ENCODE results near the gene RAVER2.
"Not testable (repeated sequence)": the region's sequence is repeated elsewhere in the genome, so short reads cannot be mapped to it uniquely, and the experiment has no call there.

RAVER2 gene

GRCh38 chr1:64748222-64748621, 3.3 kb downstream of the RAVER2 start:
- no peak for DNase-seq

- no peak for DNase-seq
Observed at GRCh38 chr1:64748706-64749105, 3.8 kb downstream of the RAVER2 start.

GRCh38 chr1:64750092-64750491, 5.2 kb downstream of the RAVER2 start:
- DNase-seq, result no peak

- DNase-seq, result no peak
Observed at GRCh38 chr1:64750875-64751274, 6.0 kb downstream of the RAVER2 start.

- no peak for DNase-seq
Observed at GRCh38 chr1:64754173-64754572, 9.3 kb downstream of the RAVER2 start.

DNA sequence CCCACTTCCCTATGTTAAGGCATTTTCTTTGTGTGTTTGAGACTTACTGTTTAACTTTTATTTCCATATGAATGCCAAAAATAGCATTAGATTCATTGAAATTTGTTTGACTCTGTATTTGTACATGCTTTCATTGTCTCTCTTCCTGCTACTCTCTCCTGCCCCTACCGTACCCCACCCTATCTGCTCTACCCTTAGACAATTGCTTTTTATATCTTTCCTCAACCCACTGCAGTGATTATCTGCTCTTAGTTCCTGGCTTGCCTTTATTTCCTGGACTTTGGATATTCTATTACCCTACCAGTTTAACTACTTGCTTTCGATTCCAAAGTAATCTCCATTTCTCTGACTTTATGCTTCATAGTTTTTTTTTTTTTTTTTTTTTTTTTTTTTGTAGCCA, 10.5 kb downstream of the RAVER2 start:
- no peak for DNase-seq

- DNase-seq, result no peak
Observed at GRCh38 chr1:64756770-64757169, 11.9 kb downstream of the RAVER2 start.

DNA sequence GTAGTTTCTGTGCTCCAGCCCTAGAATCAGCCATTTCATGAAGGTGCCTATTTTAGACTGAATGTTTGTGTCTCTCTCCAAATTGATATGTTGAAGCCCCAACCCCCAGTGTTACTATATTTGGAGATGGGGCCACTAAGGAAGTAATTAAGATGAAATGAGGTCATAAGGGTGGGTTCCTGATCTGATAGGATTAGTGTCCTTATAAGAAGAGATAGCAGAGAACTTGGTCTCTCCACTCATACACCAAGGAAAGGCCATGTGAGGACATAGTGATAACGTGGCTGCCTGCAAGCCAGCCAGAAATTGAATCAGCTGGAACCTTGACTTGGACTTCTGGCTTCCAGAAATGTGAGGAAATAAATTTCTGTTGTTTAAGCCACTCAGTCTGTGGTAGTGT, 12.3 kb downstream of the RAVER2 start:
- no peak for DNase-seq

GRCh38 chr1:64758233-64758632, 13.4 kb downstream of the RAVER2 start:
- no peak for DNase-seq

- DNase-seq, result no peak
Observed at GRCh38 chr1:64759968-64760367, 15.1 kb downstream of the RAVER2 start.

DNA sequence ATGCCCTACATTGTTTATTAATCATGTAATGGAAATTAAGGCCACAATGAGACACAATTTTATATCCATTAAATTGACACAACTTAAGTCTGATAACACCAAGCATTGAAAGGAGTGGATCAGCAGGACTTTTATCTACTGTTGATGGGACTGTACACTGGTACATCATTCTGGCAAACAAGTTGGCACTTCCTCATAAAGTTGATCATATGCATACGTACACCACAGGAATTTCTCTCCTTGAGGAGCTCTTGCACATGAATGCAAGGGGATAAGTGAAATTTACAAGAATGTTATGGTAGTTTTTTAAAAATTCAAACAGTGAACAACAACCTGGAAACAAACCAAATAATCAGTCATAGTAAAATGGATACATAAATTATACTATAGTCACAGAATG, 20.1 kb downstream of the RAVER2 start:
- no peak for DNase-seq

DNA sequence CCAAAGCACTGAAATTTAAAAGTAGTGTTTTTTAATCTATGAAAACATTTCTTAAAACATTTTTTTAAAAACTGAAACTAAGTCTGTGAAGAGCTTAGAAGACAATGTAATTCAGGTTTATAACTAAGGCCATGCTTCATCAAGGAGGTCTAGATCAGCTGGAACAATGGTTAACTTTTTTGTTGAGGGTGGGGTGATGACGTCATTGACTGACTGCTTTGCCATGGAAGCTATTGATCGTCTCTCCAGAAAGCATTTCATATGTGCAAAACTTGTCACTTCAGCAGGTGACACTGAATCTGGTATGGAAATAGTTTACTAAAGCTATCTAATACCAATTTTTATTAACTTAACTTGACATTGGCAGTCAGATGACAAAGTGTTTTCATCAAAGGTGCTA, 21.0 kb downstream of the RAVER2 start:
- DNase-seq, result no peak

- no peak for DNase-seq
Observed at GRCh38 chr1:64766429-64766828, 21.6 kb downstream of the RAVER2 start.

DNA sequence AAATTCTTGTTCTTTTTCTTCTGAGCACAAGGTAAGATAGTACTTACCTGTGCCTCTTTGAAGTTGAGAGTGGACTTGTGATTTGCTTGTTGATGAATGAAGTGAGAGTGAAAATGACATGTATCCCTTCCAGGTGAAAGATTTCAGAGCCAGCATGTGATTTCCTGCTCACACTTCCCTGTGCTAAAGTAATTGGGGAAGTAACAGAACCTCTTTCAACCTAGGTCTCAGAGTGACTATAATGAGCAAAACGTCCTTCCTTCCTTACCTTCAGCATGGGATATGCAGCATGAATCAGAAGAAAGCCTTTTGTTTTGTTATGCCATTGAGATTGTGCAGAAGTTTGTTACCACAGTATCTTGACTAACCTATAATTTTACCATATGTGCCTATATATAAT, 24.6 kb downstream of the RAVER2 start:
- no peak for DNase-seq

DNA sequence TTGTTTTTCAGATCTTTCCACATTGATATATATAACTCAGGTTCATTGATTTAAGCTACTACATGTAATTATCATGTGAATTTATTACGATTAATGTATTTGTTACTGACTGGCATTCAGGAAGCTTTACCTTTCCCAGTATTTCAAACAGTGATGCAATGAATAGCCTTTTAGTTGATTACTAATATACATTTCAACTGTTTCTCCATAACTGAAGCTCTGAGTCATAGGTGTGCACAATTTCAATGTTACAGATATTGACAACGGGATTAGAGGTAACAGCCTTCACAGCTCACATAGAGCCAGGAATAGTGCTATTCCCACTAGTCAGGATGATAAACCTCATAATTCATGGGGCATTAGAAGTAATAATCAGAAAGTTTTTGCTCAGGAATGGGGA, 25.1 kb downstream of the RAVER2 start:
- DNase-seq, result no peak

DNA sequence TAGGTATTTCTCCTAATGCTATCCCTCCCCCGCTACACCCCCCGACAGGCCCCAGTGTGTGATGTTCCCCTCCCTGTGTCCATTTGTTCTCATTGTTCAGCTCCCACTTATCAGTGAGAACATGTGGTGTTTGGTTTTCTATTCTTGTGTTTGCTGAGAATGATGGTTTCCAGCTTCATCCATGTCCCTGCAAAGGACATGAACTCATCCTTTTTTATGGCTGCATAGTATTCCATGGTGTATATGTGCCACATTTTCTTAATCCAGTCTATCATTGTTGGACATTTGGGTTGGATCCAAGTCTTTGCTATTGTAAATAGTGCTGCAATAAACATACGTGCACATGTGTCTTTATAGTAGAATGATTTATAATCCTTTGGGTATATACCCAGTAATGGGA, 28.4 kb downstream of the RAVER2 start:
- DNase-seq, result not testable (repeated sequence)

GRCh38 chr1:64775113-64775512, 30.2 kb downstream of the RAVER2 start:
- DNase-seq, result no peak

DNA sequence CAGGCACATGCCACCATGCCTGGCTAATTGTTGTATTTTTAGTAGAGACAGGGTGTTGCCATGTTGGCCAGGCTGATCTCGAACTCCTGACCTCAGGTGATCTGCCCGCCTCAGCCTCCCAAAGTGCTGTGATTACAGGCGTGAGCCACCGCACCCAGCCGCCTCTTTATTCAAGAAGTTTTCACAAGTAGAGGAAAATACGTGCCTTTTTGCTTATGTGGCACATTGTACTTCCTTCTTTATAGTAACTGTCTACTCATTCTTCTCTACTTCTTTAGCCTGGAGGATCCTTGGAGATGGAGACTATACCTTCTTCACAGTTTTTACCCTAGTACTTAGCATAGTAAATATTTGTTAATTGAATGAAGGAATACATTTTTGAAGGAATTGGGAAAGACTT, 37.2 kb downstream of the RAVER2 start:
- not testable (repeated sequence) for DNase-seq

DNA sequence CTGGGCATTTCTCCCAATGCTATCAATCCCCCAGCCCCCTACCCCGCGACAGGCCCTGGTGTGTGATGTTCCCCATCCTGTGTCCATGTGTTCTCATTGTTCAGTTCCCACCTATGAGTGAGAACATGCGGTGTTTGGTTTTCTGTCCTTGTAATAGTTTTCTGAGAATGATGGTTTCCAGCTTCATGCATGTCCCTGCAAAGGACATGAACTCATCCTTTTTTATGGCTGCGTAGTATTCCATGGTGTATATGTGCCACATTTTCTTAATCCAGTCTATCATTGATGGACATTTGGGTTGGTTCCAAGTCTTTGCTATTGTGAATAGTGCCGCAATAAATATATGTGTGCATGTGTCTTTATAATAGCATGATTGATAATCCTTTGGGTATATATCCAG, 38.0 kb downstream of the RAVER2 start:
- not testable (repeated sequence) for DNase-seq

DNA sequence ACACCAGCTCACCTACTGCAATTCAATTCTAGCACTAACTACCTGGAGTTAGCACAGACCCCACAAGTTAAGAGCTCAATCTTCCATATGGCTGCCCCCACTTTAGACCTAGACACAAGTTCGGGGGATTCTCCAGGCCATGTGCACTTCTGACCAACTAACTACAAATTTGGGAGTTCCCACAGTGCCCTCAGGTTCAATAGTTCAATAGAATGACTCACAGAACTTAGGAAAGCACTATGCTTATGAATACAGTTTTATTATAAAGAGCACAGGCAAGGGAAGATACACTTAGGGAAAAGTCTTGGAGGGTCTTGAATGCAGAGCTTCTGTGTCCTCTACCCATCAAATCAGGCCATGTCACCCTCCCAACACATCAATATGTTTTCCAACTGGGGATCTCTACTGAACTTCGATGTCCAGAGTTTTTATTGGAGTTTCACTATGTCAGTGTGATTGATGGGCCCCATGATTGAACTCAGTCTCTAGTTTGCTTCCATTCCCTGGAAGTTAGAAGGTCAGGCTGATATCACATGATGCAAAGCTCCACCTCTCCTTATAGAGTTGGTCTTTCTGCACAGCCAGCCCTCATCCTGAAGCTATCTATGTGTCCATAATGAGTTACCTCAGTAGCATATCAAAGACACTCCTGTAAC, 46.1 kb downstream of the RAVER2 start:
- no peak for DNase-seq

- DNase-seq, result no peak
Observed at GRCh38 chr1:64798872-64799271, 54.0 kb downstream of the RAVER2 start.

DNA sequence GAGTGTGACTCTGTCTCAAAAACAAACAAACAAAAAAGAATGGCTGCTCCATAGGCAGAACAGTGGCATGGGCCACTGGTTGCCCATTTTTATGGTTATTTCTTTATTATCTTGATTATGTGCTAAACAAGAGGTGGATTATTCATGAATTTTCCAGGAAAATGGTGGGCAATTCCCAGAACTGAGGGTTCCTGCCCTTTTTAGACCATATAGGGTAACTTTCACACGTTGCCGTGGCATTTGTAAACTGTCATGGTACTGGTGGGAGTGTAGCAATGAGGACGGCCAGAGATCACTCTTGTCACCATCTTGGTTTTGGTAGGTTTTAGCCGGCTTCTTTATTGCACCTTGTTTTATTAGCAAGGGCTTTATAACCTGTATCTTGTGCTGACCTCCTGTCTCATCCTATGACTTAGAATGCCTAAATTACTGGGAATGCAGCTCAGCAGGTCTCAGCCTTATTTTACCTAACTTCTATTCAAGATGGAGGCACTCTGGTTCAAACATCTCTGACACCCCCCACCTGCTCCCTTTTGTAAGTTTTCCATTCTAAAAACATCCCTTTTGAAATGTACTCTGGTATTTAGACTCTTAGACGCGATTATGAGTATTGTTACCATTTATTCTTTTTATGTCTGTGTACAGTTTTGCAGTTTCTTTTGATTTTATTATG, 57.1 kb downstream of the RAVER2 start:
- no peak for DNase-seq

- DNase-seq, result no peak
Observed at GRCh38 chr1:64809309-64809708, 64.4 kb downstream of the RAVER2 start.

GRCh38 chr1:64810001-64810400, 65.1 kb downstream of the RAVER2 start:
- no peak for DNase-seq

- DNase-seq, result no peak
Observed at GRCh38 chr1:64811131-64811530, 66.3 kb downstream of the RAVER2 start.
